ENCODE measurements around the gene OTOA. TPM values are rescaled to one million over a fixed set of nuclear protein-coding genes. Genes with fewer than 3 reads are reported as not detected.
"Not testable (repeated sequence)": the region's sequence is repeated elsewhere in the genome, so short reads cannot be mapped to it uniquely, and the experiment has no call there.

OTOA gene
- total RNA-seq, 2 donors from 2014 or later: 0.25 to 0.33 TPM

GRCh38 chr16:21631376-21631775 is 32.4 kb upstream of the OTOA start:
- Mint-ChIP-seq H3K4me1 (ENCODE audit: low read depth in 2 of 2) (peaks cover 24 to 25% of the 10 kb centered on the region in 2 donors), H3K27ac (peak overlapping the region in 1 of 2 donors; percentile 54), H3K36me3 (peaks cover 15% of the 10 kb centered on the region)
- H3K4me3 Mint-ChIP-seq; H3K9me3 Mint-ChIP-seq; H3K27me3 Mint-ChIP-seq; ATAC-seq; DNase-seq (ENCODE audit: low spot score): not testable (repeated sequence)

DNA sequence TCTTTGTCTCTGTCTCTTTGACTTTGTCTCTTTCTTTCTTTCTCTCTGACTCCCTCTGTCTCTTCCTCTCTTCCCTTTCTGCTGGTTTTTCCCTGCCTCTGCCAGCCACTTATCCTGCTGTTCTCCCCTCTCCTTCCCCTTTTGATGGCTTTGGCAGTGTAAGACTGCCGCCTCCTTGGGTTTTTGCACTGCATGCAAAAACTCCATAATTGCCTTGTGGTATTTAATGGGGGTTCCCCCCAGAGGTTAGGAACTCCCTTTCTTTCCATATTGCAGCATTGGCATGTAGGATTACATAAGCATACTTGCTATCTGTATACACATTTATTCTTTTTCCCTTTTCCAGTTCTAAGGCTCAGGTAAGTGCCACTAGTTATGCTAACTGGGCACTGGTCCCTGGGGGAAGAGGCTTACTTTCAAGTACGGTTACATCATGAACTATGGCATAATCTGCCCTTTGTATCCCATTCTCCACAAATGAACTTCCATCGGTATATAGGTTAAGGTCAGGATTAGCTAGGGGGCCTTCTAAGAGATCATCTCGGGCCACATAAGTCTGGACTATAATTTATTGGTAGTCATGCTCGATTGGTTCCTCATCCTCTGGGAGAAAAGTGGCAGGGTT is 31.7 kb upstream of the OTOA start:
- Mint-ChIP-seq H3K27ac (peak overlapping the region in 1 of 2 donors; percentile 54), H3K4me1 (ENCODE audit: low read depth in 2 of 2) (peaks cover 17 to 19% of the 10 kb centered on the region in 2 donors), H3K4me3 (peak overlapping the region; percentile 69)
- not testable (repeated sequence) for H3K36me3 Mint-ChIP-seq; H3K9me3 Mint-ChIP-seq; H3K27me3 Mint-ChIP-seq; DNase-seq (ENCODE audit: low spot score); ATAC-seq

DNA sequence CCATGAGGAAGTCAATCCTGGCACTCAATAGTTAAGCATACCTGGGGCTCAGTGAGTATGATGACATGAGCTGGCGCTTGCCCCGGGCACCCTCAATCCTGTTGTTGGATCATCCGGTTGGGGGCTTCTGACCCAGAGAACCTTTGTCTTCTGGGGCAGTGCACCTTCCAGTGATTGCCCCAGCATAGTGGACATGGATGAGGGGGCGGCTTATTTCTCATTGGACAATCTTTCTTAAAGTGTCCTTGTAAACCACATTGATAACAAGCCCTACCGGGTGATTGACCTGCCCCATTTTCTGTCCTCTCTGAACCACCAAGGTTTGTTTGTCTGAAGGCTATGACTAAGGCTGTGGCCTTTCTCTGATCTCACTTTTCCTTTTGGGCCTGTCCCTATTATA is 29.6 kb upstream of the OTOA start:
- ATAC-seq: no peak
- Mint-ChIP-seq H3K27me3 (no peaks in the 10 kb centered on the region), H3K27ac (peak overlapping the region in 1 of 2 donors; percentile 22), H3K4me1 (ENCODE audit: low read depth in 2 of 2) (peaks cover 24 to 27% of the 10 kb centered on the region in 2 donors), H3K36me3 (peaks cover 3% of the 10 kb centered on the region), H3K9me3 (no peaks in the 10 kb centered on the region), H3K4me3 (no peak overlapping the region)
- no peak for DNase-seq (ENCODE audit: low spot score)

DNA sequence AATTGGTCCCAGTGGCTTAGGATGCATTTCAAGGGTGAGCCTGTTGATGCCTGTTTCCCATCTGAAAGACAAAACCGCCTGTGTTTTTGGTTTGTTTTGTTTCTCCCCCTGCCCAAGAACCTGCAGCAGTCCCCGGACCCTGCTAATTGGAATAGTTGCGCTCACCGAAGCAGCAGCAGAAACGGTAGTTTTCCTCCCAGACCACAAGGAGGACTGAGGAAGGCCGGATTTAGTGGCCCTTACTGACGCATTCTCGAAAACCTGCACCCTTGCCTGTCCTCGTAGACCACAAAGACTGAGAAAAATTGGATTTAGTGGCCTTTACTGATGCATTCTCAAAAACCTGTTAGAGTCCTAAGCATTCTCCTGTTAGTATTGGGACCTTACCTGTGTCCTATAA is 28.1 kb upstream of the OTOA start:
- not testable (repeated sequence) for H3K9me3 Mint-ChIP-seq; H3K4me3 Mint-ChIP-seq; H3K36me3 Mint-ChIP-seq; H3K27me3 Mint-ChIP-seq; H3K27ac Mint-ChIP-seq; DNase-seq (ENCODE audit: low spot score); ATAC-seq
- H3K4me1 Mint-ChIP-seq (ENCODE audit: low read depth in 2 of 2): peaks cover 24 to 29% of the 10 kb centered on the region in 2 donors

- no peak overlapping the region for H3K4me3 Mint-ChIP-seq
- no peaks in the 10 kb centered on the region for H3K36me3 Mint-ChIP-seq
- no peaks in the 10 kb centered on the region for H3K9me3 Mint-ChIP-seq
- DNase-seq (ENCODE audit: low spot score) (no peak), ATAC-seq (no peak)
- peaks cover 21 to 25% of the 10 kb centered on the region in 2 donors for H3K4me1 Mint-ChIP-seq (ENCODE audit: low read depth in 2 of 2)
- no peaks in the 10 kb centered on the region for H3K27me3 Mint-ChIP-seq
- no peak overlapping the region for H3K27ac Mint-ChIP-seq
Observed at GRCh38 chr16:21637032-21637968, 26.5 kb upstream of the OTOA start.

DNA sequence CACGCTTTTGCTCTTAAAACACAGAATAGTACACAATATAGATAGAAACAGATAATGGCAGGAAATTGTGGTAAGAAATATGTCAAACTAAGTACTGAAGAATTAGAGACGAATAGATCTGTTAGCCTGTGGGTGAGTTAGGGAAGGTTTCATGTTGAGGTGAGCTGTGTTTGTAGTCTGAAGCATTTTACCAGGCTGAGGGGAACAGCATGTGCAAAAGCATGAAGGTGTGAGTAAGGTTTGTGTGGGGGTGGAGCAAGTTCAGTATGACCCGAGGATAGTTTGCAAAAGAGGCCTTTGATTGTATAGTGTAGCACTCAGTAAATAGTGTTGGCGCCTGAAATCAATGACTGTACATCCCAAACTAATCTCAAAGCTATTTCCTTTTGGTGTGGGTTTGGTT is 25.2 kb upstream of the OTOA start:
- DNase-seq (ENCODE audit: low spot score) (no peak), ATAC-seq (peak; percentile 56 to 72)
- no peaks in the 10 kb centered on the region for H3K36me3 Mint-ChIP-seq
- H3K4me1 Mint-ChIP-seq (ENCODE audit: low read depth in 2 of 2): peaks cover 17 to 23% of the 10 kb centered on the region in 2 donors
- peak overlapping the region; percentile 9 for H3K4me3 Mint-ChIP-seq
- H3K27ac Mint-ChIP-seq: peak overlapping the region; percentile 15 to 43
- H3K9me3 Mint-ChIP-seq: no peaks in the 10 kb centered on the region
- H3K27me3 Mint-ChIP-seq: no peaks in the 10 kb centered on the region

GRCh38 chr16:21639493-21639892 is 24.3 kb upstream of the OTOA start:
- Mint-ChIP-seq H3K36me3 (no peaks in the 10 kb centered on the region), H3K27ac (no peak overlapping the region), H3K9me3 (no peaks in the 10 kb centered on the region), H3K4me3 (no peak overlapping the region), H3K4me1 (ENCODE audit: low read depth in 2 of 2) (peaks cover 17 to 32% of the 10 kb centered on the region in 2 donors), H3K27me3 (no peaks in the 10 kb centered on the region)
- ATAC-seq: no peak
- DNase-seq (ENCODE audit: low spot score): no peak

GRCh38 chr16:21641916-21642315 is 21.9 kb upstream of the OTOA start:
- Mint-ChIP-seq H3K9me3 (no peaks in the 10 kb centered on the region), H3K27me3 (no peaks in the 10 kb centered on the region), H3K36me3 (no peaks in the 10 kb centered on the region), H3K27ac (no peak overlapping the region), H3K4me1 (ENCODE audit: low read depth in 2 of 2) (peaks cover 30 to 51% of the 10 kb centered on the region in 2 donors), H3K4me3 (no peak overlapping the region)
- no peak for ATAC-seq
- DNase-seq (ENCODE audit: low spot score): no peak

DNA sequence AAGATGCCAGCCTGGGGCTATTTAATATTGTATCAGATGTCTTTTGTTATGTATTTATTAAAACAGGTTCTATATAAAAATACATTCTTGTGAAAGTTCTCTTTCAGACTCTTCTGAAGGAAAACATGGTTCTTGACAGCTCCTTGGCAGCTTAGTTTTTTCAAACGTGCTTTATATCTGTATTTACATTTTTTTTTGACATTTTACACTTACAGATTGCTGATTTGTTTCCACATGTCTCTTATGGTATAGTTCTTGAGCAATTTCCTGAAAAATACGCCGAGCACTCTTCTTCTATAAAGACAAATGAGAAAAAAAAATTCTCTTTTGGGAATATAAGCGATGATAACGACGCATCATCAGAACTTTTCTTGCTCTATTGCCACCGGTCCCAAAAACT is 20.9 kb upstream of the OTOA start:
- Mint-ChIP-seq H3K27ac (no peak overlapping the region), H3K4me3 (no peak overlapping the region), H3K36me3 (no peaks in the 10 kb centered on the region), H3K27me3 (no peaks in the 10 kb centered on the region), H3K9me3 (no peaks in the 10 kb centered on the region), H3K4me1 (ENCODE audit: low read depth in 2 of 2) (peaks cover 36 to 60% of the 10 kb centered on the region in 2 donors)
- DNase-seq (ENCODE audit: low spot score) (no peak), ATAC-seq (no peak)

DNA sequence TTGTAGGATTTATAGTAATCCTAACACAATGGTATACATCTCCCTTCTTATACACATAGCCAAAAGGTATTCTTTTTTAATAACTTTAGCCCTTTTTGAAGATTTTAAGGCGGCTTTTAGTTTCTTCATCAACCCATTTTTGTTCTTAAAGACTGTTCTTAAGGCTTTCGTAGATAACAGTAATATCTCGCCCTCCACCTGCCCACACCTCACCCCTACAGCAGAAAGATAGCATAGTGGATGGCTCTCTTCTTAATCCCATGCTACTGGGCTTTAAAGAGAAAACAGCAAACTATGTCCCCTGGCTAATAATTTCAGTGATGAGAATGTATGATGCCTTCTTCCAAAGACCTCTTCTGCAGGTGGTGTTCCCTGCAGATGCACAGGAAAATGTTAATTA is 20.0 kb upstream of the OTOA start:
- no peak overlapping the region for H3K4me3 Mint-ChIP-seq
- no peaks in the 10 kb centered on the region for H3K27me3 Mint-ChIP-seq
- DNase-seq (ENCODE audit: low spot score): no peak
- peaks cover 31 to 52% of the 10 kb centered on the region in 2 donors for H3K4me1 Mint-ChIP-seq (ENCODE audit: low read depth in 2 of 2)
- no peak for ATAC-seq
- no peaks in the 10 kb centered on the region for H3K9me3 Mint-ChIP-seq
- peak overlapping the region in 1 of 2 donors; percentile 74 for H3K27ac Mint-ChIP-seq
- no peaks in the 10 kb centered on the region for H3K36me3 Mint-ChIP-seq

DNA sequence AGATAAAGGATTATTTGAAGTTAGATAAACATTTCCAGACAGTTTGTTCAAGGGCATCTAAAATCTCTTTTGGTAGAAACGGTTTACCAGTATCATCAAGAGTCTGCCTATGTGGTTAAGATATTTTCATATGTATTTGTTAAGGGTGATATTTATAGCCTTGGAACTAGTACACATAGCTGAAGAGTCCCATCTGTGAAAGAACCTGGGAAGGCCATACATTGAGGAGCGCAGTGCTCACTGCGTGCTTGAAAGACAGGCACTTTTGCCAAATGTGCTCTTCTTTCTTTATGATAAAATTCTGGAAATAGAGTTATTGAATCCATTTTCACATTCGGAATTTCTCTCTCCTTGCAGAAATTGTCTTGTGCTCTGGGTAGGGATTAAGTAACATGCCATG is 19.1 kb upstream of the OTOA start:
- no peaks in the 10 kb centered on the region for H3K27me3 Mint-ChIP-seq
- peaks cover 30 to 46% of the 10 kb centered on the region in 2 donors for H3K4me1 Mint-ChIP-seq (ENCODE audit: low read depth in 2 of 2)
- DNase-seq (ENCODE audit: low spot score) (no peak), ATAC-seq (no peak)
- H3K4me3 Mint-ChIP-seq: peak overlapping the region; percentile 77
- peak overlapping the region; percentile 73 to 74 for H3K27ac Mint-ChIP-seq
- H3K36me3 Mint-ChIP-seq: no peaks in the 10 kb centered on the region
- no peaks in the 10 kb centered on the region for H3K9me3 Mint-ChIP-seq

- peaks cover 30 to 46% of the 10 kb centered on the region in 2 donors for H3K4me1 Mint-ChIP-seq (ENCODE audit: low read depth in 2 of 2)
- ATAC-seq: peak; percentile 65 to 77
- no peak for DNase-seq (ENCODE audit: low spot score)
- peak overlapping the region; percentile 73 to 74 for H3K27ac Mint-ChIP-seq
- H3K36me3 Mint-ChIP-seq: no peaks in the 10 kb centered on the region
- H3K27me3 Mint-ChIP-seq: no peaks in the 10 kb centered on the region
- peak overlapping the region; percentile 77 for H3K4me3 Mint-ChIP-seq
- H3K9me3 Mint-ChIP-seq: no peaks in the 10 kb centered on the region
Observed at GRCh38 chr16:21645261-21645721, 18.5 kb upstream of the OTOA start.

DNA sequence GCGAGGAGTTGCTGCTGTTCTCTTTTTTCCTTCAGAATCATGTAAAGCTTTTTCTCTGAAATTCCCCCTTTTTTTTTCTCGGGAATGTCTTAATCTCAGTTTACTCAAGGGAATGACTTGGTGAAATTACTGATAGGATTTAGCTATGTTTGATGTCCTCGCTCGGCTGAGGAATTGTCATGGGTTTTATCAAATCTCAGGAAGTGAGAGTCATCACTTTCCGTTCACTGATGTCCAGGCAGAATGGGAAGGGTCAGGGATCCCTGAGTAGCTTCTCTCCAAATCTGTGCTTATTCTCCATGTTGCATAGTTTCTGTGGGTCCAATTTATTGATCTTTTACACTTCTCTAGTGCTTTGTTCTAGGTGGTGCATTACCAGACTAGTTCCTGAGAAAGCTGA is 17.7 kb upstream of the OTOA start:
- DNase-seq (ENCODE audit: low spot score): no peak
- Mint-ChIP-seq H3K27ac (peak overlapping the region; percentile 73 to 74), H3K4me1 (ENCODE audit: low read depth in 2 of 2) (peaks cover 29 to 42% of the 10 kb centered on the region in 2 donors), H3K27me3 (no peaks in the 10 kb centered on the region), H3K9me3 (no peaks in the 10 kb centered on the region), H3K4me3 (peak overlapping the region; percentile 77), H3K36me3 (no peaks in the 10 kb centered on the region)
- ATAC-seq: no peak
